ENCODE measurements around the gene CORO6. TPM values are rescaled to one million over a fixed set of nuclear protein-coding genes. Genes with fewer than 3 reads are reported as not detected.
"Not testable (repeated sequence)": the region's sequence is repeated elsewhere in the genome, so short reads cannot be mapped to it uniquely, and the experiment has no call there.

CORO6 gene
- total RNA-seq, result 1 to 10 TPM; 2.9 to 4.4 TPM
- long read RNA-seq, partial matches to known transcripts, result 0 of 2 reads
- long read RNA-seq, other reads (novel, unspliced or antisense), result 2 of 2 reads

DNA sequence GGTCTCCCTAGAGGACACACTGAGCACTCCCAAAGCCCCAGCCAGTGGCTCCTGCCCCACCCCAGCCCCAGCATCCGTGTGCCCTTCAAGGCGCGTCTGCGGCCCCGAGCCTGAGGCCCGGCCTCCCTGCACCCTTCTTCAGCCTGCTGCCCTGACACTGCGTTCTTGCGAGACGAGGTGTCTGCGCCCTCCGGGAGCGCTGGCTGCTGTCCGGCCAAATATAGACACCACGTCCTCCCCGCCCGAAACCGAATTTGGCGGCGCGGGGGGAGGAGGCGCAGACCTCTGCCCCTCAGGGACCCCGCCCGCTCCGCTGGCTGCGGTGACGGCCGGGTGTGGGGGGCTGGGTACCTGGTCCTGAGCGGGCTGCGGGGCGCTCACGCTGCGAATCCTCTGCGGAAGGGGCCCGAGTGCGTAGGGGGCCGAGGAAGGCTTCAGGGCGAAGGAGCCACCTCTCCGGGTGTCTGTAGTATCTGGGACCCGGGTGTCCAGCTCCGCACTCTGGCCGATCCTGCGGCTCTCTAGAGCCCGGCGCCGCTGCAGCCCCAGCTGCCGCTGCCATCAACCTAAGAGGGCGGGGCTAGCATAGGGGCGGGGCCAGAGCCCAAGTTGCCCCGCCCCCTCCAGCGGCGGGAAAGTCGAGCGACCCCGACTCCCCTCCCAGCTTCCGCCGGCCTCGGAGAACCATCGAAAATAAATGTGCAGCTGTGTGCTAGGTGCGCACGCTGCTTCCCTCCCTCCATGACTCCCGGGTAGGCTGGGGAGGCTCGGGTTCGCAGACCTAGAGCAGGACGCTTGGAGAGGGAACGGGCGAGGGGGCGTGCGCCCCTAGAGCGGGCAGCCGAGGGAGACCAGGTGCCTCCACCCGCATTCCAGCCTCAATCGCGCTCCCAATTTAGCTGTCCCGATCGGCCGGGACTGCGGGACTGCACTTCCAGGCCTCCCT lies at the start of gene CORO6:
Gene CORO6, minus strand, starts transcription at position 576 of the 946 bp plus-strand sequence. CDS start 1,491 bp downstream, outside the sequence.
- DNase-seq (peak; percentile 35 to 63), ATAC-seq (peak; percentile 56)
- intact Hi-C loops (cut with DNase I, micrococcal nuclease), result no loop called here

DNA sequence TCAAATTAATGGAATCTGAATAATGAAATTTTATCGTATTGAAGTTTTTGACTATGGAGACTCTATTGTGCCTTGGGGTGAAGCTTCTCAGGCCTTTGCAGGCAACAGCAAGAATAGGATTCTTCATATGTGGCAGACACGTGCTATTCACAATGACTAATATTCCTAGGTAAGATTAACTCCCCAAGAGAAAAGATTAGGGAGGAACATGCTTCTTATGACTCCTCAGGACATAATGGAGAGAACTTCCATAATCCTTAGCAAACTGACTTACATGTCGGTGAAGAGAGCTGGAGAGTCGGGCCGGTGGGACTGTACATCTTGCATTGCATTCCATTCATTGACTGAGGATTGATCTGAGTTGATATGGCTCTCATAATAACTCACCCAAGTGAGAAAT lies 48.9 kb upstream of the CORO6 start:
- DNase-seq, result no peak
- no peak for ATAC-seq
- intact Hi-C loops (cut with DNase I, micrococcal nuclease), result no loop called here

DNA sequence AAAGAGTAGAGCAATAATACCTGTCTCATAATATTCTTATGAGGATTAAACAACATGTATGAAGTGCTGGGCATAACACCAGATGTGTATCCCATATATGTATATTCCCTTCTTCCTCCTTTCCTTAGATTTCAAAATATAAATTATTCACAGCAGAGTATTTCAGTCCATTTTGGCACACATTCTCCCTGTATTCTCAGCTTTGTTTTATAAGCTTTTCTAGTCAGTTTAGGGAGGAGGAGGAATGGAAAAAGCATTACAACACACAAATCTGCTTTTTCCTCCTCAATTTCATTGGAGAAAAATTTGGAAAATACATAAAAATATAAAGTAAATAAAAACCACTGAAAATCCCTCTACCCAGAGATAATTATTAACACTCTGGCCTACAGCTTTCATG lies 46.6 kb upstream of the CORO6 start:
- intact Hi-C loops (cut with DNase I, micrococcal nuclease), result no loop called here
- DNase-seq (no peak), ATAC-seq (no peak)

DNA sequence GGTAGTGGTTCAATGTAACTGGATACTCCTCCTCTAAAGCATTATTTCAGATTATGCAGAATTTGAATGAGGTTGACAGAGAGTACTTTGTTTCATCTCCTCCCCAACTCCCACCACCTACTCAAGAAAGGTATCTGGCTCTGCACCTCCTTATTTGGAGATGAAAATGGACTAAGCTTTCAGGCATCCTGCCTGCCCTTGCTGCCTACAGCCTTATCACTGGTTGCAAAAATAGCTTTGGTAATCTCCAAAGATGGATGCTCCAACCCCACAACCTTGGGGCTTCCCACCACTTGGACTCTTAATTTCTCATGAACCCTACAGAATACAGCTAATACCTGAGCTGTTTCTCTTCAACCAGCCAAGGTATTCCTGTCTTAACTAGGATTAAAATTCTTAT lies 45.3 kb upstream of the CORO6 start:
- no peak for DNase-seq
- no peak for ATAC-seq
- intact Hi-C loops (cut with DNase I, micrococcal nuclease), result no loop called here

DNA sequence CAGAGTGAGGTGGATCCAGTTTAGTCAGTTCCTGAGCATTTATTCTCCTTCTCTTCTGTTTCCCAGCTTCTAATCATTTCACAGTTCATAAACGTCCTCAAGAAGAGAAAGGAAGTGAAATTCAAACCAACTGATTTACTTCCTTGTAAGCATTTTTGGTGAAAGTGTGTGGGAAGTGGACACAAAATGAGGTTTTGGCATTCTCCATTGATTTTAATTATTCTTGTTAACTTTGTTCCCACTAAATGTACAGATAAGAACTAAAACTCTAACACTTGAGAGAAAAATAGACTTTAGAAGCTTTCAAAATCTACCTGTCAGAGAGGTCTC lies 42.7 kb upstream of the CORO6 start:
- ATAC-seq (no peak), DNase-seq (no peak)
- intact Hi-C loops (cut with DNase I, micrococcal nuclease), result no loop called here

DNA sequence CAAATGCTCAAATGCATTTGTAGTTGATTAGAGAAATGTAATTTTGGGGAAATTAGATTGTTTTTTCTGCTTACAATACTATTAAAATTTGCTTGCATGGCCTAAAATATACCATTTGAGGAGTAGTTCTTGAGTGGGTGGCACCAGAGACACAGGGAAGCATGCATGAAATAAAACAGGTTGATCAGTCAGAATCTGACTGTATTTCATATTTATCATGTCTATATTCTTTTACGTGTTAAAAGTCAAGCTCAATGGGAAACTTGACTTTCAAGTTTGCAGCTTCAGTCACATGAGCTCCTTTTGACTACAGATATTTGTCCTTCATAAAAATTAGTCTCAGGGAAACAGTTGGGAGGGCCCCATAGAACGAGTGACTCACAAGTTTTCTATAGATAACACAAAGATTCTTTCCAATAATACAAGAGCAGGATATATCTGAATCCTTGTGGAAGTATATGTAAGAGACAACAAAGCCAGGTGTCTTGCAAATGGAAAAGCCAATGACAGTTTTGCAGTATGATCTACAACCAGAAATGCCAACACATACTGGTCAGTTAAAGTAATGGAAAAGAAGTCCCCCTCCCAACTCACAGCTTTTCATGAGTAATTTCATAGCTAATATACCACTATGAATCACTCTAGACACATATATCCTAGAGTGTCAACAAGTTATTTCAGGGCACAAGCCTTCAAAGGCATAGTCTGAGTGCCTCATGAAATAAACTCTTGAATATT lies 42.2 kb upstream of the CORO6 start:
- DNase-seq, result no peak
- peak; percentile 34 for ATAC-seq
- intact Hi-C loops (cut with DNase I, micrococcal nuclease), result no loop called here

DNA sequence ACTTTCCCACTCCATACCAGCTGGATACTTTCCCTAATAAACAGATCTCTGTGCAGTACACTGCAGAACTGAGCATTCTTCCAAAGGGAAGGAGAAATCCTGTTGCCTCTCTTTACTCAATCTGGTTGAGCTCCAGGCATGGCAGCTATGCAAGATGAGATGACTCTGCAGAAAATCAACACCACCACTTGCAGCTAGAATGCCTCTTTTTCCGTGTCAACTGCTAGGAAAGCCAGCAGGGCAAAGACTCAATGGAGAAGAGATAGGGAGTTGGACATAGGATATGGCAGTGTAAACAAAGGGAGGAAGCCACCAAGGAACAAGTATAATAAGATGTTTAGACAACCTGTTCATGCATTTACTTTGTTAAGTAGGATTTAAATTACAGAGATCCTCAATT lies 40.4 kb upstream of the CORO6 start:
- no peak for ATAC-seq
- DNase-seq, result no peak
- intact Hi-C loops (cut with DNase I, micrococcal nuclease), result no loop called here

DNA sequence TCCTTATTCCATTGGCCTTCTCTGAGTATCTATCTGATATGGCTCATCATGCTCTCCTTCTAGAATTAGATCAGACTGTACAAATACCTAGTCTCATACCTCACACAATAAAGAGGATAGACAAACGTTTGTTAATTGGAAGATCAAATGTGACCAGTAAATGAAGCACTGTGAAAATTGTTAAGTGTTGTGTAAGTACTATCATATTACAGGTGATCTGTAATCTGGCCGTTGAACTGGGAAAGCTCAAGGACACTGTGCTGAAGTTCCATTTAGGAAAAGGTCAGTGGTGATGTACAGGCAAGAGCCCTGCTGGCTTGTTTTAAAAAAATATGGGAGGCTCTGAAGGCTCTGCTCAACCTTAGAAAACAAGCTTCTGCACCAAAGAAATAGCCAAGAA lies 38.5 kb upstream of the CORO6 start:
- no peak for ATAC-seq
- no peak for DNase-seq
- intact Hi-C loops (cut with DNase I, micrococcal nuclease), result no loop called here

DNA sequence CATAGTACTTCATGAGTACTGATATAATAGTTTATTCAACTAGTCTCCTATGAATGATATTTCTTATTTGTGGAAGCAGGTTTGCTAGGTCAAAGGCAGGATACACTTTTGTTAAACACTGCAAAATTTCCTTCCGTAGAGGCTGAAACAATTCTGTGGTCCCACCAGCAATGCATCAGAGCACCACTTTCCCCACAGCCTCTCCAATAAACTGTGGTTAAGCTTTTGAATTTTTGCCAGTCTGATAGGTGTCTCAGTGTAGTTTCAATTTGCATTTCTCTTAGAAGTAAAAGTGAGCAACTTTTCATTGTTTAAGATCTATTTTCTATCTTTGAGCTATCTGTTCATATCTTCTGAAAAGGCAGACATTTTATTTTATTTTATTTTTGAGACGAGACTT lies 36.4 kb upstream of the CORO6 start:
- intact Hi-C loops (cut with DNase I, micrococcal nuclease), result no loop called here
- no peak for DNase-seq
- ATAC-seq, result no peak

DNA sequence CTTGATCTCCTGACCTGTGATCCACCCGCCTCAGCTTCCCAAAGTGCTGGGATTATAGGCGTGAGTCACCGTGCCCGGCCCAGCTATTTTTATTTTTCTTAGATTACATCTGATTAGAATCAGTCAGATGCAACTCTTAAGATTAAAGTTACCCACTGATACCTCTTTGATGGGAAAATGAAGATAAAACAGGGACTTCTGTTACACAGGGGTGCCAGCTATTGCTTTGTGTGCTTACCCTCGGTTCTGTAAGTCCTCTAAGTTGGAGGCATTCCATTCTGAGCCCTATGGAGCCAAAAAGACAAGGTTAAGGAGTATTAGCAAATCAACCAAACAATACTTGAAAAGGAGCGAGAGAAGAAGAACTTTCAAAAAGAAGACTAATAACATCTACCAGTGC lies 32.6 kb upstream of the CORO6 start:
- no peak for ATAC-seq
- no peak for DNase-seq
- intact Hi-C loops (cut with DNase I, micrococcal nuclease), result no loop called here

DNA sequence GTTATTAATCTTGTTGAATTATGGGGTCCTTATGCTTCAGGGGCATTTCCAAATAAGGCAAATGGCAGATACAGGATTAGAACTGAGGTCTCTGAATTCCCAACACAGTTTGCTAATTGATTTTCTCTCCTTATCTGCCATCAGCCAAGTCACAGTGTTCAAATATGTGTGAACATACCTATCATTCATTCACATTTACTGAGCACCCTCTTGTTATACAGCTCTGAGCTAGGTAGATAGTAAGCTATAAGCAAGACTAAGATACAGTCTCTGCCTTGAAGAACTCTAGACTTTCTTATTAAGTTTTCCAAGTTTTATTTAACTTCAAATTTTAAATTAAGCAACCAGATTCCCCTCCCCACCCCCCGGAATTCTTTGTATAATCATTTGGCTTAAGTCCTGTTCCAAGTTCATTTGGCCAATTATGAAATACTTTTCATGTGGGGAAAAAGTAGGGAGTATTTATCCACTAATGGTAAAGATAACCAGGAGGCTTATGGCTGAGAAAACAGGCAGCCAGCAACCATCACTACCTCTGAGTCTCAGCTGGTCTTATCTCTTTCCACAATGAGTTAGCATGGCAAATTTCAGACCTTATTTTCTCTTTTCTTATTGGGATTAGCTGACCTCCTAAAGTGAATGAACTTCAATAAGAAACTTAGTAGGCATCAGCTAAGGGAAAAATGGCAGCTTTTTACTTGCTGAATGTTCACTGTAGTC lies 31.4 kb upstream of the CORO6 start:
- no peak for ATAC-seq
- DNase-seq, result no peak
- intact Hi-C loops (cut with DNase I, micrococcal nuclease), result no loop called here

DNA sequence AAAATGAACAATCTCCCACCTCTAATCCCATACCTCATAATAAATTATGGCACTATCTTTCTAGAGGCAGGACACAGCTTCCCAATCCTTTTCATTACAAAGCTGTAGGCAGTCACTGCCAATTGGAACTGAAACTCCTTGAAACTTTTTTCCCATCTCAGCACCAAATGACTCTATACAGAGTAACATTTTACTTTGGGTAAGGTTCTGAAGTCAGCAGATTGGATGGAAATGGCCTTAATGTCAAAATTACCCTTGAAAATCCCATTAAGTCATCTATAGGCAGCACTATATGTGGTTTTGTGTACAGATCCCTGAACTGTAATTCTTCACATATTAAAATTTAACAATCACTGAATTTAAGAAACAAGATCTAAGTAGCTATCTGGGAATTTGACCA lies 30.3 kb upstream of the CORO6 start:
- no peak for DNase-seq
- intact Hi-C loops (cut with DNase I, micrococcal nuclease), result no loop called here
- no peak for ATAC-seq

DNA sequence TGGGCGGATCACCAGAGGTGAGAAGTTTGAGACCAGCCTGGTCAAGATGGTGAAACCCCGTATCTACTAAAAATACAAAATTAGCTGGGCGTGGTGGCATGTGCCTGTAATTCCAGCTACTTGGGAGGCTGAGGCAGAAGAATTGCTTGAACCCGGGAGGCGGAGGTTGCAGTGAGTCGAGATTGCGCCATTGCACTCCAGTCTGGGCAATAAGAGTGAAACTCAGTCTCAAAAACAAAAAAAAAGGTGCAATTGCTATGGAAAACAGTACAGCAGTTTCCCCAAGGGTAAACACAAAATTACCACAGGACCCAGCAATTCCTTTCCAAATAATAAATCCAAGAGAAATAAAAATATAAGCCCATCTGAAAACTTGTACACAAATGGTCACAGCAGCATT lies 29.2 kb upstream of the CORO6 start:
- intact Hi-C loops (cut with DNase I, micrococcal nuclease); ATAC-seq; DNase-seq: not testable (repeated sequence)

DNA sequence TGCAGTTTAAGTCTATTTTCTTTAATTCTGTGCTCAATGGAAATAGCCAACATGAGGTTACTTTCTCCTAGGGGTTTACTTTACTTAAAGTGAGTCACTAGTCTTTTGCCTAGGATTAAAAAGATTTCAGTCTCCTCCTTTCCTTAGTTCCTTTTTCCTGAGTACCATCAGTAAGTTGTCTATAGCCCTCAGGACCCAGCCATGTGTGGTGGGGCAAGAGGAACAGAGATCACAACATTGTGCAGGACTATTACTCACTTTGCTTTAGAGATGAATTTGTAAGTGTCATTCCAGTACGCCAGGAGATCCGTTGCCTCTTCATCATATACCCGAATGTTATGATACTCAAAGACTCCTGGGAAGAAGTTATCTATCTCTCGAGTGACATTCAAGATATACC lies 27.7 kb upstream of the CORO6 start:
- no peak for ATAC-seq
- intact Hi-C loops (cut with DNase I, micrococcal nuclease), result no loop called here
- no peak for DNase-seq

DNA sequence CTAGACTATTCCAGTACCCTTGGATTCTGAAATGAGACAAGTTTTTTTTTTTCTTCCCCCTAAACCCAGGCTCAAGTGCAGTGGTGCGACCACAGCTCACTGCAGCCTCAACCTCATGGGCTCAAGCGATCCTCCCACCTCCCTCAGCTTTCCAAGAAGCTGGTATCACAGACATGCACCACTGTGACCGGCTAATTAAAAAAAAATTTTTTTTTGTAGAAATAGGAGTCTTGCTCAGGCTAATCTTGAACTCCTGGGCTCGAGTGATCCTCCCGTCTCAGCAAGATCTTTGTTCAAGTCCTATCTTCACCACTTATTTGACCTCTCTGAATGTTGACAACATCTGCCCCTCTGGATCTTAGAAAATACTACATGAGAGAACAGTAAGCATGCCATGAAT lies 26.6 kb upstream of the CORO6 start:
- ATAC-seq, result no peak
- intact Hi-C loops (cut with DNase I, micrococcal nuclease), result no loop called here
- no peak for DNase-seq

DNA sequence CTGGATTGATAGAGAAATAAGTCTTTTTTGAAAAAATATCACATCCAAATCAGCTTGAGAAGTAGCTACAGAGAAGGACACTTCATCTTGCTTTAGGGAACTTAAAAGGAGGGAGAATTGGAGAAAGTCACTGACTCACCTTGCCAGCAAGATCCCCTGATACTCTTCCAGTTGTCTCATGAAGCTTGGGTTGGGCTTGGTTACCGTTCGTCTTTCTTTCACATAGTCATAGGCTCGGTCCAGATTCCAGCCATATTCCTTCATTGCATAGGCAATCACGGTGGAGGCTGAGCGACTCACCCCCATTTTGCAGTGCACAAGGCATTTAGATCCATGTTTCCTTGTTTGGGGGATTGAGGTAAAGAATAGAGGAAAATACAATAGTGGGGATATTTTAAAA lies 25.3 kb upstream of the CORO6 start:
- DNase-seq (no peak), ATAC-seq (no peak)
- intact Hi-C loops (cut with DNase I, micrococcal nuclease), result no loop called here

DNA sequence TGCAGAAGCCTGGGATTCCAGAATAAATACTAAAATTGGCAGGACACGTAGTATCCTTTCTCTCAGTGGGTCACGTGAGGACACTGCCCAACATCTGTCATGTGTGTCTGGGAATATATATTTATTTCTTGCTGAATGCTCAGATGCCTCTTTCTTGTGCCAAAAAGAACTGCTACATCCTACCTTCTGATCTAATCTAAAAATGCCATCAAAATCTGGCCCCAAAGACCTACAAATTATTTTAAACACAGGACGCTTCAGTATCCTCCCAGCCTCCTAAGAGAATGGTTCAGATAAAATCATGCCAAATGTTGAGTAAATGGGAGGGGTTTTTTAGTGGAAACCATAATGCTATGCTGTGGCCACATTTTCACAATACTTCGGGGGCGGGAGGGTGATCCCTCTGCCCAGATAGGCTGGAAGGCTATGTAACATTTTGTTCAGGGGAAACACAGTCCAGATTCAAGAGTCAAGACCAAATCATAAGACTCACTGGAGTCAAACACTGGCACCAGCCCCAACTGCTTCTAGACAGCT lies 22.9 kb upstream of the CORO6 start:
- intact Hi-C loops (cut with DNase I, micrococcal nuclease), result no loop called here
- DNase-seq (peak in 1 of 2 donors; percentile 51), ATAC-seq (no peak)

DNA sequence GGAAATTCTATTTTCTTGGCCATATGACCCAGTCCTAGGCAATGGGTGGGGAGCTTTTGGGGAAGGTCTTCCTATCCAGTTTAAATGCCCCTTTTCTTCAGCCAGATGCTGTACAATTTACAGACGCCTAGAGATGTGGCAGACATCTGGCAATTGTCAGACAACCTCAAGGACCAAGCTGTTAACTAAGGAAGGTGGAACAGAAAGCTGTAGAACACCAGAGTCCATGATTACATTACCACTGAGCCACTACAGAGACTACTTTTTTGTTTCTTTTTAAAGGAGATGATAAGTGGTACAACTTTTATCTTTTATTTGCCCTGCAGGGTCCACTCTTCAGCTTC lies 21.1 kb upstream of the CORO6 start:
- no peak for DNase-seq
- intact Hi-C loops (cut with DNase I, micrococcal nuclease), result no loop called here
- no peak for ATAC-seq

DNA sequence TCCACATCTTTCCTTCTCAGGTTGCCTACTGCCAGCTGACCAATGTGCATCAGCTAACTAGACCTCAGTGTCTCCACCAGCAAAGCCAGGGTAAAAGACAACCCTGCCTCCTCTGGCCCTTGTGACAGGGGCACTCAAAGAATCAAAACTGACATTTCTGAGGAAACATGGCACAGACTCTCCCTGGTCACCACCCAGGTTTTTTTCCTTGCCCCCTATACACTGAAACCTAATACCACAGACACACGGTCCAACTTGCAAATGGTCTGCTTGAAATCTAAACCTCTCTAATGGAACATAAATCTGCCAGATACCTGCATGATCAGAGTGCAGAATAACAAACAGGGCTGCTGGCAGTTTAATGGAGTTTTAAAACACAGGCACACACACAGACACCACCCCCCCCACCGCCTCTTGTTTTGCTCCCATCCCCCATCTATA lies 19.5 kb upstream of the CORO6 start:
- intact Hi-C loops (cut with DNase I, micrococcal nuclease), result no loop called here
- no peak for DNase-seq
- ATAC-seq, result no peak
